Endothelial cell of umbilical vein (primary cell): ENCODE measurements around the gene CRY2. TPM values are rescaled to one million over a fixed set of nuclear protein-coding genes. Genes with fewer than 3 reads are reported as not detected.

Experiments used
- BruUV-seq: library from RNA; stranded (reverse); fragments of 400-500 nt; replicated peaks from 2 replicates; lab custom pipeline; 2021; lab: Mats Ljungman, UMichigan
- CTCF ChIA-PET: fragments of 300-600, 350-600 bp; sonication (Branson Sonifier 250); formaldehyde crosslinking; loops from one replicate; lab custom pipeline; 2021; ENCODE audit warnings: antibody characterized with exemption, inconsistent platforms; lab: Charles Lee
- POLR2A ChIA-PET: fragments of 300-600, 350-600 bp; sonication (Branson Sonifier 250); formaldehyde crosslinking; loops from one replicate; lab custom pipeline; 2021; ENCODE audit warnings: antibody characterized with exemption, inconsistent platforms; lab: Charles Lee
- DNase-seq: peaks from one replicate; pipeline ENCODE4 v3.0.0-alpha.2; 2011; ENCODE audit warnings: low read depth, low spot score
- FAIRE-seq: peaks from 2 replicates; lab custom pipeline; 2011; peaks lifted over from hg19 to GRCh38; lab: Jason Lieb, UNC
- H2AFZ ChIP-seq: 2 replicates; pipeline ENCODE4 v1.6.0; 2012; ENCODE audit warnings: low read depth, low read length, control low read depth, inconsistent platforms
- H3K27ac ChIP-seq: 2 replicates; pipeline ENCODE4 v1.5.1; 2011; ENCODE audit warnings: low read depth, mild to moderate bottlenecking, control low read depth, low read length, moderate library complexity; ENCODE audit not compliant: insufficient read depth
- H3K27me3 ChIP-seq, 2 experiments: 2 replicates each; pipeline versions ENCODE4 v1.6.0 to v1.6.1; 2011; ENCODE audit warnings: low read length in 2 of 2, mixed read lengths in 1 of 2; ENCODE audit not compliant: control insufficient read depth in 2 of 2, insufficient read depth in 2 of 2
- H3K36me3 ChIP-seq, 2 experiments: 2 replicates in 1 of 2; 3 replicates in 1 of 2; pipeline ENCODE4 v1.5.1; 2011; ENCODE audit warnings: low read length in 2 of 2, mild to moderate bottlenecking in 1 of 2, moderate library complexity in 1 of 2; ENCODE audit not compliant: control insufficient read depth in 2 of 2, insufficient read depth in 2 of 2; ENCODE audit errors: extremely low read depth in 1 of 2
- H3K4me1 ChIP-seq: 3 replicates; pipeline ENCODE4 v1.5.1; 2011; ENCODE audit warnings: mild to moderate bottlenecking, low read length; ENCODE audit not compliant: control insufficient read depth, insufficient read depth; ENCODE audit errors: extremely low read depth
- H3K4me2 ChIP-seq: 2 replicates; pipeline ENCODE4 v1.6.1; 2011; ENCODE audit warnings: low read length, control low read depth, mixed read lengths; ENCODE audit not compliant: insufficient read depth
- H3K4me3 ChIP-seq, 3 experiments: fragments of 200-600 bp in 1 of 3; sonication (generic), shearing (Covaris generic) in 1 of 3; replicated peaks in 1 of 3; 2 replicates each; pipeline ENCODE4 v1.5.1; 2011 to 2016; ENCODE audit warnings: control low read depth in 3 of 3, low read length in 3 of 3, mild to moderate bottlenecking in 2 of 3, inconsistent platforms in 1 of 3, low read depth in 1 of 3, moderate library complexity in 1 of 3; ENCODE audit not compliant: insufficient read depth in 1 of 3
- H3K79me2 ChIP-seq: 2 replicates; pipeline ENCODE4 v1.6.0; 2012; ENCODE audit warnings: low read length, inconsistent platforms; ENCODE audit not compliant: control insufficient read depth, insufficient read depth
- H3K9ac ChIP-seq: replicated peaks from 2 replicates; pipeline ENCODE3; 2011; ENCODE audit warnings: low read length, control low read depth; ENCODE audit not compliant: insufficient read depth; ENCODE audit errors: extremely low read depth
- H3K9me1 ChIP-seq: replicated peaks from 3 replicates; pipeline ENCODE4 v1.6.0; 2011; ENCODE audit warnings: mild to moderate bottlenecking, low read length; ENCODE audit not compliant: control insufficient read depth, insufficient read depth; ENCODE audit errors: extremely low read depth
- H3K9me3 ChIP-seq: replicated peaks from 2 replicates; pipeline ENCODE4 v1.5.1; 2012; ENCODE audit warnings: low read length, inconsistent platforms; ENCODE audit not compliant: control insufficient read depth, insufficient read depth
- H4K20me1 ChIP-seq: replicated peaks from 2 replicates; pipeline ENCODE3; 2011; ENCODE audit warnings: mild to moderate bottlenecking, low read length; ENCODE audit not compliant: control insufficient read depth, insufficient read depth; ENCODE audit errors: extremely low read depth
- EZH2 ChIP-seq: IDR thresholded peaks from 2 replicates; pipeline ENCODE4 v1.6.1; 2012; ENCODE audit warnings: borderline replicate concordance, low read depth, mild to moderate bottlenecking, moderate library complexity, low read length, inconsistent platforms; ENCODE audit not compliant: severe bottlenecking
- FOS ChIP-seq: IDR thresholded peaks from 2 replicates; pipeline ENCODE4 v1.6.1; 2011; ENCODE audit warnings: mild to moderate bottlenecking, low read length, moderate library complexity, borderline replicate concordance; ENCODE audit not compliant: insufficient read depth
- GATA2 ChIP-seq: IDR thresholded peaks from 2 replicates; pipeline ENCODE4 v1.7.0; 2011; ENCODE audit warnings: low read depth, mild to moderate bottlenecking, moderate library complexity, mixed read lengths, low read length; ENCODE audit not compliant: insufficient read length, insufficient read depth
- JUN ChIP-seq: IDR thresholded peaks from 2 replicates; pipeline ENCODE4 v1.6.1; 2011; ENCODE audit warnings: borderline replicate concordance, low read depth; ENCODE audit not compliant: insufficient read length, insufficient read depth
- MYC ChIP-seq: IDR thresholded peaks from one replicate; pipeline ENCODE4 v1.6.1; 2011; ENCODE audit warnings: mild to moderate bottlenecking, low read depth, low read length
- POLR2A ChIP-seq: IDR thresholded peaks from 2 replicates; pipeline ENCODE4 v1.6.1; 2012; ENCODE audit warnings: low read depth, mild to moderate bottlenecking, control low read depth, low read length
- POLR2AphosphoS5 ChIP-seq: IDR thresholded peaks from 2 replicates; pipeline ENCODE4 v1.6.1; 2012; ENCODE audit warnings: low read depth, mild to moderate bottlenecking, control low read depth, low read length, moderate library complexity; ENCODE audit not compliant: insufficient read depth
- dilution Hi-C: fragments of 300-500 bp; cut with MboI; formaldehyde crosslinking; loops from one replicate; pipeline ENCODE4 v1.15.0; 2019; ENCODE audit warnings: low sequenced_read_pairs; ENCODE audit not compliant: extremely low pct_ligation_motif_present
- intact Hi-C: fragments of 100-400 bp; cut with micrococcal nuclease; formaldehyde crosslinking; loops from one replicate; pipeline ENCODE4 v1.10.0; 2022
- polyA plus RNA-seq, 4 experiments: library from polyadenylated mRNA; depleted of rRNA in 3 of 4; stranded (reverse) in 3 of 4; unstranded in 1 of 4; fragments of >200 nt; gene quantifications; 2 replicates each; pipeline versions ENCODE4 v1.2.1 to v1.2.3, GENCODE V29; 2011 to 2012; ENCODE audit warnings: missing spikeins in 1 of 4
- total RNA-seq: library from RNA; stranded (reverse); gene quantifications from 2 replicates; pipeline ENCODE4 v1.2.3, GENCODE V29; 2021
- TF ChIP-seq, protein P1 (sequence below), 2 donors: IDR thresholded peaks; 1 replicate in 1 of 2; 2 replicates in 1 of 2; pipeline ENCODE4 v1.5.1; 2011; ENCODE audit warnings: low read length in 2 of 2, mild to moderate bottlenecking in 2 of 2, moderate library complexity in 2 of 2, control low read depth in 1 of 2, inconsistent platforms in 1 of 2, low read depth in 1 of 2; ENCODE audit not compliant: insufficient read depth in 1 of 2; ENCODE audit errors: extremely low read depth in 1 of 2
- TF ChIP-seq, protein P2 (sequence below): IDR thresholded peaks from 2 replicates; pipeline ENCODE4 v1.6.1; 2011; ENCODE audit not compliant: insufficient read depth, insufficient read length

Gene CRY2
- total and polyA plus RNA-seq, 2 donors (not counting 3 experiments of a cell fraction or from before 2014, with no cell fraction given) = 7.7 to 11.7 TPM

DNA sequence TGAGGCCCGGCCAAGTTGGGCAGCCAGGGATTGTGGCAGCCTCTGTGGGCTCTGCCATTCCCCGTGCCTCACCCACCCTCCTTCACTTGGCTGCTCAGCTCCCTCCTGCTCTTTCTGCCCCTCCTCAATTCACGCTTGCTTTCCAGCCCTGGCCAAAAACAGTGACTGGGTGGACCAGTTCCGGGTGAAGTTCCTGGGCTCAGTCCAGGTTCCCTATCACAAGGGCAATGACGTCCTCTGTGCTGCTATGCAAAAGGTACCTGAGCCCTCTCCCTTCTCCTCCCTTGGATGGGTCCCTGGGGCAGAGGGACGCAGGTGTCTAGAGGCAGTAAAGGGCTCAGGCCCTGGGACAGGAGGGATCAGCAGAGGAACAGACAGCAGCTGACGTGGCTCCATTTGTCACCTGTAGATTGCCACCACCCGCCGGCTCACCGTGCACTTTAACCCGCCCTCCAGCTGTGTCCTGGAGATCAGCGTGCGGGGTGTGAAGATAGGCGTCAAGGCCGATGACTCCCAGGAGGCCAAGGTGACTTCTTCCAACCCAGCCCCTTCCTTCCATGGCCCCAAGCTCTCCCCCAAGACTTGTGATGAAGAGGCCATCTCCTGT, 57.1 kb downstream of the CRY2 start:
- no TSS peak for BruUV-seq
- Histone ChIP-seq H3K36me3 (peaks cover 0 to 3% of the 10 kb centered on the region in 2 experiments), H4K20me1 (no peaks in the 10 kb centered on the region), H3K27ac (no peak overlapping the region), H3K4me3 (no peak overlapping the region), H3K27me3 (peaks cover 2 to 4% of the 10 kb centered on the region in 2 experiments), H3K9me1 (no peaks in the 10 kb centered on the region), H3K4me1 (peaks cover 6% of the 10 kb centered on the region), H3K4me2 (no peak overlapping the region), H3K9me3 (no peaks in the 10 kb centered on the region), H2AFZ (no peak overlapping the region), H3K79me2 (no peaks in the 10 kb centered on the region), H3K9ac (no peak overlapping the region)
- DNase-seq = no peak
- intact Hi-C loops (no loop called here), dilution Hi-C loops (no loop called here)
- FAIRE-seq = no peak
- TF ChIP-seq POLR2A = no peak
- TF ChIP-seq, protein P1, sequence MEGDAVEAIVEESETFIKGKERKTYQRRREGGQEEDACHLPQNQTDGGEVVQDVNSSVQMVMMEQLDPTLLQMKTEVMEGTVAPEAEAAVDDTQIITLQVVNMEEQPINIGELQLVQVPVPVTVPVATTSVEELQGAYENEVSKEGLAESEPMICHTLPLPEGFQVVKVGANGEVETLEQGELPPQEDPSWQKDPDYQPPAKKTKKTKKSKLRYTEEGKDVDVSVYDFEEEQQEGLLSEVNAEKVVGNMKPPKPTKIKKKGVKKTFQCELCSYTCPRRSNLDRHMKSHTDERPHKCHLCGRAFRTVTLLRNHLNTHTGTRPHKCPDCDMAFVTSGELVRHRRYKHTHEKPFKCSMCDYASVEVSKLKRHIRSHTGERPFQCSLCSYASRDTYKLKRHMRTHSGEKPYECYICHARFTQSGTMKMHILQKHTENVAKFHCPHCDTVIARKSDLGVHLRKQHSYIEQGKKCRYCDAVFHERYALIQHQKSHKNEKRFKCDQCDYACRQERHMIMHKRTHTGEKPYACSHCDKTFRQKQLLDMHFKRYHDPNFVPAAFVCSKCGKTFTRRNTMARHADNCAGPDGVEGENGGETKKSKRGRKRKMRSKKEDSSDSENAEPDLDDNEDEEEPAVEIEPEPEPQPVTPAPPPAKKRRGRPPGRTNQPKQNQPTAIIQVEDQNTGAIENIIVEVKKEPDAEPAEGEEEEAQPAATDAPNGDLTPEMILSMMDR (IDR thresholded peaks at IDR 0.05; ENCODE audit: extremely low read depth in 1 of 2, insufficient read depth in 1 of 2, low read depth in 1 of 2, low read length in 2 of 2) = no peak
- TF ChIP-seq EZH2 = no peak
- no peak for TF ChIP-seq JUN
- no peak for TF ChIP-seq GATA2
- TF ChIP-seq, protein P2, sequence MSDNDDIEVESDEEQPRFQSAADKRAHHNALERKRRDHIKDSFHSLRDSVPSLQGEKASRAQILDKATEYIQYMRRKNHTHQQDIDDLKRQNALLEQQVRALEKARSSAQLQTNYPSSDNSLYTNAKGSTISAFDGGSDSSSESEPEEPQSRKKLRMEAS = no peak
- no peak for TF ChIP-seq POLR2AphosphoS5
- no peak for TF ChIP-seq MYC
- no peak for TF ChIP-seq FOS
- ChIA-PET CTCF (no interaction called here), POLR2A (no interaction called here)
